ENCODE data around the gene DAPK2.

Gene DAPK2

DNA sequence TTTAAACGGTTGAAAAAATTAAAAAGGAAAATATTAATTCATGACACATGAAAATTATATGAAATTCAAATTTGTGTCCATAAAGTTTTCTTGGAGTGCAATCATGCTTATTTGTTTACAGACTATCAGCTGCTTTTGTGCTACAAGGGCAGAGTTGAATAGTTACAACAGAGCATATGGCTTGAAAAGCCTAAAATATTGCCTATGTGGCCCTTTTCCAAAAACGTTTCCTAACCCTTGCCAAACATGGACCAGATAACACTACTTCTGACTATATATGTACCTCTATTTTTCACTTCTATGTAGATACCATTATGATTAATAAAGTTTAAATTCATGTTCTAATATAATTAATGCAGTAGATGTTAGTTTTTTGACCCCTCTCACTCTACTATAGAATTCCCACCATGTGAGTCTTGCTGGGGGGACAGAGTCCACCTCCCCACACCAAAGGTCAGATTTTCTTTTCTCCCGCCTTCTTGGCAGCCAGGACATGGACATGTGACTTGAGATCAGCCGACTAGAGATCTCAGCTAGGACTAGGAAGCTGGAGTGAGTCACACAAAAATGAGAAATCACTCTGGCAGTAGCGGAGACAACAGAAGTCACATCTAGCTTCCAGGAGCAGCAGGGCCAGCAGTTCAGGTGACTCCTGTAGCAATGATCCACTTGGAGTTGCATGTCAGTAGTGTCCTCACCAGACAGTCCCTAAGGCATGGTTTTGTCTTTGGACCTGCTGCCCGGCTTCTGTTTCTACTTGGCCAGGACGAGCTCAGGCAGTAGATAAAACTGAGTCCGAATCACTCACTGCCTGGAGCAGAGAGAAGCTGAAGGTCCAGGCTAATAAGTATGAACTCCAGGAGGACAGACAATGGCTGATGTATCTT lies 24.9 kb upstream of the DAPK2 start:
- TF ChIP-seq, protein P1, sequence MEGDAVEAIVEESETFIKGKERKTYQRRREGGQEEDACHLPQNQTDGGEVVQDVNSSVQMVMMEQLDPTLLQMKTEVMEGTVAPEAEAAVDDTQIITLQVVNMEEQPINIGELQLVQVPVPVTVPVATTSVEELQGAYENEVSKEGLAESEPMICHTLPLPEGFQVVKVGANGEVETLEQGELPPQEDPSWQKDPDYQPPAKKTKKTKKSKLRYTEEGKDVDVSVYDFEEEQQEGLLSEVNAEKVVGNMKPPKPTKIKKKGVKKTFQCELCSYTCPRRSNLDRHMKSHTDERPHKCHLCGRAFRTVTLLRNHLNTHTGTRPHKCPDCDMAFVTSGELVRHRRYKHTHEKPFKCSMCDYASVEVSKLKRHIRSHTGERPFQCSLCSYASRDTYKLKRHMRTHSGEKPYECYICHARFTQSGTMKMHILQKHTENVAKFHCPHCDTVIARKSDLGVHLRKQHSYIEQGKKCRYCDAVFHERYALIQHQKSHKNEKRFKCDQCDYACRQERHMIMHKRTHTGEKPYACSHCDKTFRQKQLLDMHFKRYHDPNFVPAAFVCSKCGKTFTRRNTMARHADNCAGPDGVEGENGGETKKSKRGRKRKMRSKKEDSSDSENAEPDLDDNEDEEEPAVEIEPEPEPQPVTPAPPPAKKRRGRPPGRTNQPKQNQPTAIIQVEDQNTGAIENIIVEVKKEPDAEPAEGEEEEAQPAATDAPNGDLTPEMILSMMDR (IDR thresholded peaks at IDR 0.05; ENCODE audit: low read depth, low read length) = no peak
- no peak for TF ChIP-seq MYC (IDR thresholded peaks at IDR 0.05; ENCODE audit: low read depth, low read length)
- TF ChIP-seq POLR2A (IDR thresholded peaks at IDR 0.05; ENCODE audit: extremely low read depth, insufficient read length) = no peak
- TF ChIP-seq, protein P2, sequence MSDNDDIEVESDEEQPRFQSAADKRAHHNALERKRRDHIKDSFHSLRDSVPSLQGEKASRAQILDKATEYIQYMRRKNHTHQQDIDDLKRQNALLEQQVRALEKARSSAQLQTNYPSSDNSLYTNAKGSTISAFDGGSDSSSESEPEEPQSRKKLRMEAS (IDR thresholded peaks at IDR 0.05; ENCODE audit: low read depth, low read length) = no peak
- no peak overlapping the region for H3K4me3 ChIP-seq (ENCODE audit: low read depth, low read length)
- DNase-seq (ENCODE audit: low read depth) = no peak

DNA sequence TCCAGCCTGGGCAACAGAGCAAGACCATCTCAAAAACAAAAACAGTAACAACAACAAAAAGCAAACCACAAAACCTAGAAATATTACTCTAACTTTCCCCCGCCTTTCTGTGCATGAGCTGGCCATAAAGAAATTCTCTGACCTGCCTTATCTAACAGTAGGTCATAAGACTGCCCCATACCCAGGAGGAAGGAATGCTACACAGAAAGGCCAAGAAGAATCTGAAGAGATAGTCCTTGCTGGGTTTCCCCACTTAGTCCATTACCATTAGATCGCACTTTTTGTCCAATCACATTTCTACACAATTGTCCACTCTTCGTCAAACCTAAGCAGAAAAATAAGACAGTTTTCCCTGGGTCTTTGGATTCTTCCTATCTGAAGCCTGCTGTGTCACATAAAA lies 23.8 kb upstream of the DAPK2 start:
- no peak overlapping the region for H3K4me3 ChIP-seq (ENCODE audit: low read depth, low read length)
- TF ChIP-seq POLR2A (IDR thresholded peaks at IDR 0.05; ENCODE audit: extremely low read depth, insufficient read length) (no peak), MYC (IDR thresholded peaks at IDR 0.05; ENCODE audit: low read depth, low read length) (no peak)
- TF ChIP-seq, protein P2 (IDR thresholded peaks at IDR 0.05; ENCODE audit: low read depth, low read length) = no peak
- TF ChIP-seq, protein P1 (IDR thresholded peaks at IDR 0.05; ENCODE audit: low read depth, low read length) = no peak
- no peak for DNase-seq (ENCODE audit: low read depth)

DNA sequence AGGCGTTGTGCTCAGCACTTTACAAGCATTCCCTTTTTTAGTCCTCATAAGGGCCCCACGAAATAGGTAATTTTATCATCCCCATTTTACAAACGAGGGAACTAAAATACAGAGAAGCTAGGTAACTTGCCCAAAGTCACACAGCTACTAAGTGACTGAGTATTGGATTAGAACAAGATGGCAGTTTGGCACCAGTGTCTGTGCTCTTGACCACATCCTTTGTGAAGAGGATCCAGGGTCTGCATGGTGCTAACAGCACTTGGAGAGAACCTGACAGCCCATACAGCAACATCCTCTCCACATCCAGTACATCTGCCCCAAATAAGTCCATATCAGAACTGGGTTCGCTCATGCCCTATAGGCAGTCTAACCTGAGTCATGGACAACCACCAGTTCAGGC lies 21.8 kb upstream of the DAPK2 start:
- no peak overlapping the region for H3K4me3 ChIP-seq (ENCODE audit: low read depth, low read length)
- no peak for TF ChIP-seq POLR2A (IDR thresholded peaks at IDR 0.05; ENCODE audit: extremely low read depth, insufficient read length)
- TF ChIP-seq, protein P1 (IDR thresholded peaks at IDR 0.05; ENCODE audit: low read depth, low read length) = no peak
- TF ChIP-seq, protein P2 (IDR thresholded peaks at IDR 0.05; ENCODE audit: low read depth, low read length) = no peak
- no peak for TF ChIP-seq MYC (IDR thresholded peaks at IDR 0.05; ENCODE audit: low read depth, low read length)
- peak; percentile 23 for DNase-seq (ENCODE audit: low read depth)

DNA sequence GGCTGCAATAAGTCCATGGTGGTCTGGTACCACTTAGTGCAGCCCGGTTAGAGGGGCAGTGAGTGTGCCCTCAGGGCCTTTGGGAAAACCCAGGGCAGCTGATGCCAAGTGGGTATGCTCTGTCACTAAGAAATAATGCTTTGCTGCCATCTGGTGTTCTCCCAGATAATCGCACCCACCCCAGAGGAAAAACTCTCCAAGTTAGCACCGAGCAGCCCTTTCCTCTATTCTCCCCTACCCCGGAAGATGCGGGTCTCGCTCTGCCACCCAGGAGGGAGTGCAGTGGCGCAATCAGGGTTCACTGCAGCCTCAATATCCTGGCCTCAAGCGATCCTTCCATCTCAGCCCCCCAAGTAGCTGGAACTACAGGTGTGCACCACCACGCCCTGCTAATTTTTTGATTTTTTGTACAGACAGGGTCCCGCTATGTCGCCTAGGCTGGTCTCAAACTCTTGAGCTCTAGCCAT lies 21.3 kb upstream of the DAPK2 start:
- peak; percentile 81 for DNase-seq (ENCODE audit: low read depth)
- TF ChIP-seq MYC (IDR thresholded peaks at IDR 0.05; ENCODE audit: low read depth, low read length) = peak; percentile 56; the same call in 1 of the 2 replicates
- TF ChIP-seq, protein P2 (IDR thresholded peaks at IDR 0.05; ENCODE audit: low read depth, low read length) = 0 out of 2 replicates have a peak, but pooled peaks have one; percentile 27
- TF ChIP-seq POLR2A (IDR thresholded peaks at IDR 0.05; ENCODE audit: extremely low read depth, insufficient read length) = no peak
- TF ChIP-seq, protein P1 (IDR thresholded peaks at IDR 0.05; ENCODE audit: low read depth, low read length) = peak; percentile 66
- no peak overlapping the region for H3K4me3 ChIP-seq (ENCODE audit: low read depth, low read length)

DNA sequence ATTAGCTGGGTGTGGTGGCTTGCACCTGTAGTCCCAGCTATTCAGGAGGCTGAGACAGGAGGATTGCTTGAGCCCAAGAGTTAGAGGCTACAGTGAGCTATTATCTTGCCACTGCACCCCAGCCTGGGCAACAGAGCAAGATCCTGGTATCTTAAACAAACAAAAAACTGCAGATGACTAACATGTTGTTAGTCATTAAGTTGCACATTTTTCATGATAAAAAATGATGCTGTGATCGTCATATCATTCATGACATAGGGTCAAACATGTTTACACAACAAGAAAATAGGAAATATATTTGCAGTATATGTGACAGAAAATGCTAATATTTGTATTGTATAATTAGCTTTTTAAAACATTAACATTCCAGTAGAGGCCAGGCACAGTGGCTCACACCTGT lies 20.2 kb upstream of the DAPK2 start:
- no peak overlapping the region for H3K4me3 ChIP-seq (ENCODE audit: low read depth, low read length)
- no peak for DNase-seq (ENCODE audit: low read depth)
- TF ChIP-seq, protein P1 (IDR thresholded peaks at IDR 0.05; ENCODE audit: low read depth, low read length) = no peak
- TF ChIP-seq MYC (IDR thresholded peaks at IDR 0.05; ENCODE audit: low read depth, low read length) (no peak), POLR2A (IDR thresholded peaks at IDR 0.05; ENCODE audit: extremely low read depth, insufficient read length) (no peak)
- TF ChIP-seq, protein P2 (IDR thresholded peaks at IDR 0.05; ENCODE audit: low read depth, low read length) = no peak
